GM19025 (cell line): ENCODE measurements around the gene ABHD4.
"Not testable (repeated sequence)": the region's sequence is repeated elsewhere in the genome, so short reads cannot be mapped to it uniquely, and the experiment has no call there.

Experiments used
- ATAC-seq: cut with Tn5 transposase; IDR thresholded peaks from one replicate; pipeline ENCODE4 v1.9.1; 2021; ENCODE audit warnings: mild to moderate bottlenecking, low read depth, moderate library complexity; ENCODE audit not compliant: unreplicated experiment

The ABHD4 gene

DNA sequence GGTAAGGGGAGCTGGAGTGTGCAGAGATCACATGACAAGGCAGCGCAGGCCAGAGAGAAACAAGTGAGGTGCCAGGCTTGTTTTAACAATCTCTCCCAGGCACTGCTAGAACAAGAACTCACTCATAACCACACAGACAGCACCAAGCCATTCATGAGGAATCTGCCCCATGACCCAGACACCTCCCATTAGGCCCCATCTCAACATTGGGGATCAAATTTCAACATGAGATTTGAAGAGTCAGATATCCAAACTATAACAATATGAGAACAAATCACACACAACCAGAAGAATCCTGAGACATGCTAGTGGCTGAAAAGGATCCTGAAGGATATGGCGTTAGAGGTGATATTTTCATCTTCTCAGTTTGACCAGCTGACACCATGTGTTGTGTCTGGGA lies 24.2 kb downstream of the ABHD4 start:
- no peak for ATAC-seq

- no peak for ATAC-seq
These were observed 24.9 kb downstream of the ABHD4 start for GRCh38 chr14:22623047-22623446.

GRCh38 chr14:22626590-22626989 lies 28.5 kb downstream of the ABHD4 start:
- ATAC-seq, result no peak

- ATAC-seq, result no peak
These were observed 29.6 kb downstream of the ABHD4 start for GRCh38 chr14:22627506-22628263.

- no peak for ATAC-seq
These were observed 31.3 kb downstream of the ABHD4 start for GRCh38 chr14:22629361-22629760.

- ATAC-seq, result no peak
These were observed 32.0 kb downstream of the ABHD4 start for GRCh38 chr14:22630066-22630465.

GRCh38 chr14:22630486-22630885 lies 32.4 kb downstream of the ABHD4 start:
- no peak for ATAC-seq

- ATAC-seq, result no peak
These were observed 36.3 kb downstream of the ABHD4 start for GRCh38 chr14:22634233-22634900.

- ATAC-seq, result not testable (repeated sequence)
These were observed 37.9 kb downstream of the ABHD4 start for GRCh38 chr14:22635980-22636379.

DNA sequence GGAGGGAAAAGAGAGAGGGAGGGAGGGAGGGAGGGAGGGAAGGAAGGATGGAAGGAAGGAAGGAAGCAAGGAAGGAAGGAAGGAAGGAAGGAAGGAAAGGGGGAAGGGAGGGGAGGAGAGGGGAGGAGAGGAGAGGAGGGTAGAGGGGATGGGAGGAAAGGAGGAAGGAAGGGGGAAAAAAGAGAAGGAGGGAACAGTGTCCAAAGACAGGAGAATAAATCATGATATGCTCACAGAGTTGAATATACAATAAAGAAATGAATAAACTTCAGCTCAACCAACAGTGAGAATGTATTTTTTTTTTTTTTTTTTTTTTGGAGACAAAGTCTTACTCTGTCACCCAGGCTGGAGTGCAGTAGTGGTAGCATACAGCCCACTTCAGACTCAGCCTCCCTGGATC lies 42.1 kb downstream of the ABHD4 start:
- no peak for ATAC-seq

- no peak for ATAC-seq
These were observed 43.7 kb downstream of the ABHD4 start for GRCh38 chr14:22641846-22642245.

DNA sequence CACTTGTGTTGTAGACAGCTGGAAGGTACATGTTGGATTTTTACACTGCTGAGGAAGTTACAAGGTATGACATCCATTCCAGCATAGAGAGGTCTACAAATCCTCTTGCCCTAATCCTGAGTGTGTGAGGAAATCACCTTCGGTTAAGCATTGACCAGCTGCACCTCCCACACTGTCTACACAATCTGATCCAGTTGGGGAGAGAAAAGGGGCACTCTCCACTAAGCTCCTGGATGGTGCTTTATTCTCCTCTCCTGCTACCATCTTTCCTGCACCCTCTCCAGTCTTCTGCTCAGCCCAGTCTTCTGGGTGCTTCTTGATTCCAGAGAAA lies 46.2 kb downstream of the ABHD4 start, which contains the start of gene OR6J1:
Gene OR6J1 (minus strand): TSS at position 48 of the 331 bp plus-strand sequence. CDS start 9,541 bp downstream, outside the sequence.
- ATAC-seq, result no peak

DNA sequence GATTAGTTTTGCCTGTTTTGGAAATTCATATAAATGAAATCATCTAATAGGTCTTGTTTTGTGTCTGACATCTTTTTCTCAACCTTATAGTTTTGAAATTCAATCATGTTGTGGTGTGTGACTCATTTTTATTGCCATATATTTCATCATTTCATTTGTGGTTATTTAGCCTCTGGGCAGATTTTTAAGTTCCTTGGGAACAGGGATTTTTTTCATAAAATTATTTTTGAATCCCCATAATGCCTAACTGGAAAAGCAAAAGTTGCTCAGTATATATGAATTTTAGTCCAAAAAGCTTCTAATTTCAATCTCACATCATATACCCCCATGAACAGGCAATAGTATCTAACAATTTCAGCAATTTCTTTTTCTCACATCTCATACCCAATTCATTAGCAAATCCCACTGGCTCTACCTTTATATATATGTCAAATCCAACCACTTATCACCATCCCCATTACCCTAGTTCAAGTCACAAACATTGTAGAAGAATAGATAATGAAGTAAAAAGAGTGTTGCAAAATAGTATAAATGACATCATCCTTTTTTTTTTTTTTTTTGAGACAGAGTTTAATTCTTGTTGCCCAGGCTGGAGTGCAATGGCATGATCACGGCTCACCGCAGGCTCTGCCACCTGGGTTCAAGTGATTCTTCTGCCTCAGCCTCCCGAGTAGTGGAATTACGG lies 48.6 kb downstream of the ABHD4 start:
- no peak for ATAC-seq

GRCh38 chr14:22648506-22648905 lies 50.4 kb downstream of the ABHD4 start:
- ATAC-seq, result no peak

- ATAC-seq, result no peak
These were observed 52.1 kb downstream of the ABHD4 start for GRCh38 chr14:22650046-22650739.

GRCh38 chr14:22650960-22651521 lies 52.9 kb downstream of the ABHD4 start:
- ATAC-seq, result peak; percentile 73

DNA sequence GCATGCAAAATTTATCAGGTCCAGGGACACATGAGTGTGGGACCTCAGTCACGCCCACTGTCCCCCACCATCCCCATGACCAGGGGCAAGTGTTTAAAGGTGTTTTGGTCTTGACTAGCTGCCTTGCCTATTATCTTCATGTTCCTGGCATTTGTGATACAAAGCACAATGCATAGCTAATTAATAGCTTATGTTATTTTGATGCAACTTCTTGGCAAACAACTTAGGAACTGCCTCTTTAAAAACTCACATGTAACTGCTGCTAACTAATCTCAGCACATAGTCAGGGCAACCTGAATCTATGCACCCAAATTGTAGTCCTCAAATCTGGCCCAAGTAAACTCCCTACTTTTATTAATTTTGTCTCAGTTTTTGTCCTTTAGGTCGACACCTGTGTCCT lies 53.5 kb downstream of the ABHD4 start:
- no peak for ATAC-seq

- ATAC-seq, result no peak
These were observed 55.0 kb downstream of the ABHD4 start for GRCh38 chr14:22653012-22653621.

GRCh38 chr14:22656226-22656625 lies 58.1 kb downstream of the ABHD4 start:
- no peak for ATAC-seq
